Parietal lobe (tissue), 2 donors: ENCODE measurements around the gene LRRC8C. TPM values are rescaled to one million over a fixed set of nuclear protein-coding genes. Genes with fewer than 3 reads are reported as not detected.

ENCODE experiments used
- small RNA-seq: library from RNA; depleted of rRNA; stranded (forward); fragments of <200 nt; gene quantifications from one replicate; pipeline ENCODE3, GENCODE V24; 2014; ENCODE audit warnings: low replicate concordance
- total RNA-seq: library from RNA; depleted of rRNA; stranded (reverse); fragments of >200 nt; gene quantifications from one replicate; pipeline ENCODE4 v1.2.3, GENCODE V29; 2014

Gene LRRC8C
- total RNA-seq, result 8.5 TPM

DNA sequence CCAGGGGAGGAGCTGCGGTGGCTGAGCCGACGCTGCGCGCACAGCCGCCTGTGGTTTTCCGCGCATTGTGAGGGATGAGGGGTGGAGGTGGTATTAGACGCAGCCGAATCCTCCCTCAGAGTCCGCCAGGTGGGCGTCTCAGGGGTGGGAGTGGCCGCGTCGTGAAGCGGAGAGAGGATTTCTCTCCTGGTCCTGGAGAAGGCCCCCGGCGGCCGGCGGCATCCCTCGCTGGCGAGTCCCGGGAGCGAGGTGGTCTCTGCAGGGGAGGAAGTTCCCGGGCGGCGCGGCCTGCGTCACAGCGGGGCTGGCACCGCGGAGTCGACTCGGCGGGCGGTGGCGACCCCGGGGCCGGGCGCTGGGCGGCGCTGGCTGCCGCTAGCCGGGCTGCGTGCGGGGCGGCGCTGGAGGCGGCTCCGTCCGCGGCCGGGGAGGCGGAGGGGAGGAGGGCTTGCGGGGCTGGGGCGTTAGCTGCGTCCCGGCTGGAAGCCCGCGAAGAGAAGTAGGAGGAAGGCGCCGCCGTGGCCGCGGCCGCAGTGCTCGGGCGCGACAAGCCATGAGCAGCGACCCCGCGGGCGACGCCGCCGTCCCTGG lies at the start of gene LRRC8C:
Gene LRRC8C (plus strand): TSS at position 464 of the 591 bp plus-strand sequence. CDS start 53,354 bp downstream, outside the sequence.

Small RNAs within 50 kb of the gene (small RNA-seq; reads per million reads assigned to genes)
- not detected for gene AC093423.1

Other genes starting within 250 kb of the LRRC8C start
- 26.6 TPM for gene LRRC8B, start 108.3 kb upstream of the LRRC8C start, total RNA-seq
- gene LRRC8D, start 187.9 kb downstream of the LRRC8C start, total RNA-seq, result 34.1 TPM